SU-DHL-6 (cell line): Measurements from ENCODE around the gene SLC2A8.

Experiments used
- H2AFZ ChIP-seq: fragments of 200-600 bp; sonication (generic); 2 replicates; pipeline ENCODE4 v1.6.1; 2014; ENCODE audit warnings: low read depth, mild to moderate bottlenecking, moderate library complexity, mixed read lengths, antibody characterized with exemption, low read length; ENCODE audit not compliant: severe bottlenecking
- H3F3A ChIP-seq: fragments of 200-600 bp; shearing (Covaris generic); 2 replicates; pipeline ENCODE4 v1.6.0; 2016; ENCODE audit warnings: antibody characterized with exemption, mild to moderate bottlenecking; ENCODE audit not compliant: insufficient read depth
- H3K27ac ChIP-seq: fragments of 200-600 bp; sonication (generic); 2 replicates; pipeline ENCODE4 v1.5.1; 2016; ENCODE audit warnings: low read depth, mild to moderate bottlenecking, low read length, moderate library complexity, mixed read lengths
- H3K27me3 ChIP-seq: fragments of 200-600 bp; sonication (generic), shearing (Covaris generic); 2 replicates; pipeline ENCODE4 v1.6.0; 2014; ENCODE audit warnings: mild to moderate bottlenecking, low read length
- H3K36me3 ChIP-seq: fragments of 200-600 bp; sonication (generic); 2 replicates; pipeline ENCODE4 v1.6.1; 2014; ENCODE audit warnings: mild to moderate bottlenecking, low read length, mixed read lengths
- H3K4me2 ChIP-seq: fragments of 300-600, 200-600 bp; shearing (Covaris generic), sonication (generic); 2 replicates; pipeline ENCODE4 v1.6.0; 2014; ENCODE audit warnings: low read length, low read depth, mild to moderate bottlenecking; ENCODE audit not compliant: poor library complexity, severe bottlenecking
- H3K4me3 ChIP-seq: fragments of 200-600 bp; sonication (generic); 2 replicates; pipeline ENCODE4 v1.5.1; 2014; ENCODE audit warnings: antibody characterized with exemption, low read length, mild to moderate bottlenecking, mixed read lengths; ENCODE audit not compliant: insufficient read depth, poor library complexity, severe bottlenecking
- H3K79me2 ChIP-seq: fragments of 200-600 bp; sonication (generic); 2 replicates; pipeline ENCODE4 v1.6.1; 2014; ENCODE audit warnings: mild to moderate bottlenecking, low read length, moderate library complexity; ENCODE audit not compliant: insufficient read depth
- H3K9ac ChIP-seq: fragments of 200-600 bp; sonication (generic); 2 replicates; pipeline ENCODE4 v1.7.0; 2014; ENCODE audit warnings: mild to moderate bottlenecking, low read length
- H3K9me2 ChIP-seq: fragments of 200-600 bp; sonication (generic); replicated peaks from 2 replicates; pipeline ENCODE4 v1.6.1; 2014; ENCODE audit warnings: low read length; ENCODE audit not compliant: insufficient read depth
- H3K9me3 ChIP-seq: fragments of 200-600 bp; sonication (generic); 2 replicates; pipeline ENCODE4 v1.6.1; 2014; ENCODE audit warnings: low read length, mixed read lengths; ENCODE audit not compliant: insufficient read depth
- H4K20me1 ChIP-seq: fragments of 200-600 bp; sonication (generic); 2 replicates; pipeline ENCODE4 v1.6.1; 2014; ENCODE audit warnings: low read depth, mild to moderate bottlenecking, antibody characterized with exemption, low read length, moderate library complexity, mixed read lengths
- CTCF ChIP-seq: fragments of 200-600 bp; sonication (generic); IDR thresholded peaks from one replicate; pipeline ENCODE4 v1.5.1; 2017; ENCODE audit warnings: antibody characterized with exemption, mild to moderate bottlenecking, low read length, moderate library complexity; ENCODE audit not compliant: insufficient read depth, poor library complexity, severe bottlenecking
- EZH2phosphoT487 ChIP-seq: fragments of 200-600 bp; sonication (generic), shearing (Covaris generic); conservative IDR thresholded peaks from 2 replicates; pipeline ENCODE4 v1.6.1; 2018; ENCODE audit warnings: mild to moderate bottlenecking, antibody characterized with exemption, low read length, moderate library complexity, mixed read lengths

SLC2A8 gene

GRCh38 chr9:127451858-127452656 lies 55.1 kb downstream of the SLC2A8 start:
- no peaks in the 10 kb centered on the region for H3K9me2 ChIP-seq
- H4K20me1 ChIP-seq, result peaks cover 11% of the 10 kb centered on the region; the same call in 1 of the 2 replicates
- peaks cover 33% of the 10 kb centered on the region for H3K36me3 ChIP-seq
- peak overlapping the region; percentile 91 for H3K27ac ChIP-seq
- no peaks in the 10 kb centered on the region for H3K9me3 ChIP-seq
- H3K79me2 ChIP-seq, result peaks cover 25% of the 10 kb centered on the region
- H3K4me3 ChIP-seq, result peak overlapping the region; percentile 63
- H2AFZ ChIP-seq, result peak overlapping the region; percentile 37
- no peaks in the 10 kb centered on the region for H3K27me3 ChIP-seq
- peaks cover 38% of the 10 kb centered on the region for H3F3A ChIP-seq
- H3K4me2 ChIP-seq, result peak overlapping the region; percentile 79
- peak overlapping the region; percentile 97 for H3K9ac ChIP-seq
- no peak for TF ChIP-seq CTCF
- TF ChIP-seq EZH2phosphoT487, result no peak

DNA sequence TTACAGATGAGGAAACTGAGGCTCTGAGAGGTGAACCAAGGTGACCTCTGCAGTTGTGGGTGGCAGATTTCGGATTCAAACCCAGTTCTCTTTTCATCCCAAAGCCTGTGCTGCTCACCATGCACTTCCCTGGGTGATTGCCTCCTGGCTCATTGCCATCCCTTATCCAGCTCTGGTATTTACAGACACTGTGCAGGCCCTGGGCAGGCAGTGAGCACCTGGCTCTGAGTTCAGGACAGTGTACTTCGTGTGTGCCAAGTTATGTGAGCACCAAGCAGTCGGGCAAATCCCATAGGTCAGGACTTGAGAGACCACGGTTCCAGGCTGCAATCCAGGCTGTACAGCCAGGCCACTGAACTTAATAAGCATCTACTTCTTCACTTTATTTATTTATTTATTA lies 55.7 kb downstream of the SLC2A8 start:
- Histone ChIP-seq H3K9ac (peak overlapping the region; percentile 97), H3F3A (peaks cover 31% of the 10 kb centered on the region), H3K79me2 (peaks cover 25% of the 10 kb centered on the region), H3K9me2 (no peaks in the 10 kb centered on the region), H4K20me1 (peaks cover 11% of the 10 kb centered on the region; the same call in 1 of the 2 replicates), H3K27me3 (no peaks in the 10 kb centered on the region), H3K4me3 (peak overlapping the region; percentile 63), H3K4me2 (peak overlapping the region; percentile 79), H3K36me3 (peaks cover 30% of the 10 kb centered on the region), H2AFZ (no peak overlapping the region), H3K9me3 (no peaks in the 10 kb centered on the region), H3K27ac (0 out of 2 replicates have a peak overlapping the region, but pooled peaks have one; percentile 12)
- no peak for TF ChIP-seq CTCF
- TF ChIP-seq EZH2phosphoT487, result no peak

DNA sequence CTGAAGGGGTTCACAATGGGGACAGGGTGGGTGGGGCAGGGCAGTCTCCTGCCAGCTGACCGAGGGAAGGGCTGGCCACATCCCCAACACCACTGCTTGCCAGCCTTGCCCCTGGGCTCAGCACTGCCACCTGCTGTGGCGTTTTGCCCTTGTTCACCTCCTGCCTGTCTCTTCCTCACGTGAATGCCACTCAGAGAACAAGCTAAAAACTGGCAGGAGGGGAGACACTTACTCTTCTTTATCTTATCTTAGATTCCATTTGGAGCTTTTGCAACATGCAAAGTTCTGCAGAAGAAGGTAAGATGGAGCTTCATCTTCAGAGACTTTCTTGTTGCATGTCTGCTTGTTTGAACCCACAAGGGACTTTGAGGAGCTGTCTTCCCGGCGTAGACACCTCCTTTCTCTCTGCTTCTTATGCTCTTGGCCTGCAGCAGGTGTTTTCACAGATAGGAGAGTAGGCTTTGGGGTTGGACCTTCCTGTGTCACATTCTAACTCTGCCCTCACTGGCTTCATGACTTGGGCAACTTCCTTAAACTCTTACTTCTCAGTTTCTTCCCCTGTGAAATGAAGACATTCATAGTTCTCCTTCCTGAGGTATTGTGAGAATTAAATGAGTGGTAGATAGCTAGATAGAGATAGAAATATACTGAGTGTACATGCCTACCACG lies 58.5 kb downstream of the SLC2A8 start:
- H3K4me2 ChIP-seq, result no peak overlapping the region
- no peaks in the 10 kb centered on the region for H3K27me3 ChIP-seq
- H4K20me1 ChIP-seq, result no peaks in the 10 kb centered on the region; the same call in 1 of the 2 replicates
- peaks cover 7% of the 10 kb centered on the region for H3F3A ChIP-seq
- H3K9ac ChIP-seq, result no peak overlapping the region
- H3K79me2 ChIP-seq, result peaks cover 8% of the 10 kb centered on the region
- H3K27ac ChIP-seq, result no peak overlapping the region
- TF ChIP-seq EZH2phosphoT487 (no peak), CTCF (no peak)
- no peak overlapping the region for H2AFZ ChIP-seq
- no peak overlapping the region for H3K4me3 ChIP-seq
- H3K36me3 ChIP-seq, result peaks cover 5% of the 10 kb centered on the region
- H3K9me3 ChIP-seq, result no peaks in the 10 kb centered on the region
- H3K9me2 ChIP-seq, result no peaks in the 10 kb centered on the region
